GM12892 (cell line): Measurements from ENCODE around the gene OR52W1.
A peak's percentile ranks its signal among the peaks of the same experiment; 100 is the strongest.

Source experiments
- DNase-seq: peaks from one replicate; pipeline ENCODE4 v3.0.0; 2011; ENCODE audit not compliant: insufficient read length
- FAIRE-seq: peaks from 2 replicates; lab custom pipeline; 2011; peaks lifted over from hg19 to GRCh38; lab: Jason Lieb, UNC
- POLR2A ChIP-seq: IDR thresholded peaks from 2 replicates; pipeline ENCODE4 v1.6.1; 2011; ENCODE audit warnings: low read depth, low read length, control low read depth
- POLR2AphosphoS5 ChIP-seq: IDR thresholded peaks from 2 replicates; pipeline ENCODE4 v1.6.1; 2011; ENCODE audit warnings: low read depth, low read length, control low read depth
- TAF1 ChIP-seq: IDR thresholded peaks from 2 replicates; pipeline ENCODE4 v1.6.1; 2011; ENCODE audit warnings: low read depth, mild to moderate bottlenecking, control low read depth, low read length, borderline replicate concordance

Gene OR52W1

DNA sequence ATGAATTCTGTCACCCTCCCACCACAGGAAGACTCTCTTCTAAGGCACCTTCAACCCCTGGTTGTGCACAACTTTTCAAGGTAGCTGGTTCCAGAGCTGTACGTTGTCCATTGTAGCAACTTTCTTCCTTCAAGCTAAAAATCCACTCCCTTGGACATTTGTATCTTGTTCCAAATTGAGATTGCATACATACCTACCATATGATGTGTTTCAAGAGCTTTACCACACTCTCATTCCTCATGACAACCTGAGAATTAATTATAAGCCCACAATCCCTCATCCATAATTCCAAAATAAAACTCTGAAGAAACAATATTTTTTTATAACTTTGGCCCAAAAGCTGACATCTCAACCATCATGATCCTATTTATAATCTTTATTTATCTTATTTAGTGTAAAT lies 3.0 kb downstream of the OR52W1 start:
- DNase-seq (no peak), FAIRE-seq (no peak)
- TF ChIP-seq TAF1 (no peak), POLR2A (no peak), POLR2AphosphoS5 (no peak)

DNA sequence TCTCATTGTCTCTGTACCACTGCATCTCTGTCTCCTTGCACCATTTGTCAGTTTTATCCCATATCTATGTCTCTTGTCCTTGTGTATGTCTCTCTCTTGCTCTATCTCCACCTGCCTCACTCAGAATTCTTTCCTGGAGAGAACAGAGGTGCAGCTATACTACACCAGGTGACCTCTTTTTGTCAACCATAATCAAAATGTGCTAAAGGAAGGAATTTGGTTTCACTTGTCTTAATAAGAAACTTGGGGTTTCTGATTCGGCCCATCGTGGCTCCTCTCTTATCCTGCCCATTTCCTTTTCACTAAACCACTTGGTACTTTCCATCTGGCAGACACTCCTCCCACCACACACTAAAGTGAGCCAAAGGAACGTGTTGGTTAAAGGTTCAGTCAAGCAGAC lies 4.3 kb downstream of the OR52W1 start:
- DNase-seq, result no peak
- TF ChIP-seq POLR2A (no peak), POLR2AphosphoS5 (no peak), TAF1 (no peak)
- FAIRE-seq, result peak; percentile 90

DNA sequence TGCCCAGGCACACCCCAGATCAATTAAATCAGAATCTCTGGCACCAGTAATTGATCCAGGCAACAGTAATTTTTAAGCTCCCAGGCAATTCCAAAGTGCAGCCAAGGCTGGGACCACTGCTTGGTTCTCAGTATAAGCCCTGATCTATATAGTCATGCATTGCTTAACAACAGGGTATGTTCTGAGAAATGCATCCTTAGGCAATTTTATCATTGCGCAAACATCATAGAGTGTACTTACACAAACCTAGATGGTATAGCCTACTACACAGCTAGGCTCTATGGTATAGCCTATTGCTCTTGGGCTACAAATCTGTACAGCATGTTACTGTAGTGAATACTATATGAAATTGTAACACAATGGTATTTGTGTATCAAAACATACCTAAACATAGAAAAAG lies 5.7 kb downstream of the OR52W1 start:
- FAIRE-seq (no peak), DNase-seq (no peak)

DNA sequence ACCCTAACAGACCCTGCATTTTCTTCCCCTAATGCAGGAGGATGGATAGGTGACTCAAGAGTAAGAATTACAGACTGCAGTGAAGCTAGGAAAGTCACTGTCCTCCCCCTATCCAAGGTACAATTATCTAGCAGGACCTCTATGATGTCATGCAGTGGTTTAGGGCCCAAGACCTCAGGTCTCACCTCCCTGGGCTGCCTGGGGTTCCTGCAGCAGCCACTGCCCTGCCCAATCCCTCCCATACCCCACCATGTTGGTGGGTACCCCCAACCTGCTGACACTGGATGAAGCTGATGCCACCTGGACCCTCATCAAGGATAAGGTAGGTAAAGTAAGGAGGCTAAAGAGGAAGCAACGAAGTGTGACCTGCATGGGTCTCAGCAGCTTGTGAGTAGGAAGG lies 6.3 kb downstream of the OR52W1 start, which contains the start of gene C11orf42:
TSS of gene C11orf42 (plus strand) at position 192 of the 400 bp plus-strand sequence. CDS start at position 251, 59 bp downstream.
- no peak for TF ChIP-seq POLR2A
- TF ChIP-seq TAF1, result no peak
- no peak for TF ChIP-seq POLR2AphosphoS5
- FAIRE-seq (peak; percentile 24), DNase-seq (no peak)

More for the DNA sequence above, 5.7 kb downstream of the OR52W1 start:
- TF ChIP-seq POLR2AphosphoS5 (no peak), POLR2A (no peak), TAF1 (no peak)

DNA sequence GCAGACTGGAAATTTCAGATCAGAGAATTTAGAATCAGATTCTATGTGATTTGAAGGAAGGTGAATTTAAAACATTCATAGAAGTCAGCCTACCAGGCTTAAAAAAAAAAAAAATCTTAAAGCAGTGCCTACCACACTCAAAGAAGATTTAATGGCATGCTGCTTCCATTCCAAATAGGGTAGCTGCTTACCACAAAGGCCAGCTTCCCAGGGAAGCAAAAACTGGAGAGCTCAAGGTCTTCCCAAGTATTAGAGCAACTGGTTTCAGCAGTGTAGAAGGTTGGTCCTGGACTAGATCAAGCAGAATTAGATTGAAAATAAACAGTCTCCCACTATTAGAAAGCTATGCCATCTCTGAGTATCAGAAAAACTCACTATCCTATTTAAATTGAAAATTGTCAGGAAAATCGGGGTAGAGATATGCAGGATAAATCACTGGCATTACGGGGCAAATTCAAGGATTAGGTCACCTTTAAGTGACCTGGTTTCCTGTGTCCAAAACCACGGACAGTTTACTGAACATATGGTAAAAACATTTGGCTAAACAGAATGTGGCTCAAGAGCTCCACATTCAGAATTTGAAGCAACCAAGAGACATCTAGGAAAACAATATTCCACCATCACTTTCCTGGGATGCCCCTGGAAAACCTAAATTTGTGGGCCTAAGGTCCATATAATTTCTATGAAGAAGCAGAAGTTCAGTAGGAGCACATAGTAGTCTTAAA lies 7.6 kb downstream of the OR52W1 start:
- FAIRE-seq (no peak), DNase-seq (no peak)
- TF ChIP-seq TAF1 (no peak), POLR2AphosphoS5 (no peak), POLR2A (no peak)

DNA sequence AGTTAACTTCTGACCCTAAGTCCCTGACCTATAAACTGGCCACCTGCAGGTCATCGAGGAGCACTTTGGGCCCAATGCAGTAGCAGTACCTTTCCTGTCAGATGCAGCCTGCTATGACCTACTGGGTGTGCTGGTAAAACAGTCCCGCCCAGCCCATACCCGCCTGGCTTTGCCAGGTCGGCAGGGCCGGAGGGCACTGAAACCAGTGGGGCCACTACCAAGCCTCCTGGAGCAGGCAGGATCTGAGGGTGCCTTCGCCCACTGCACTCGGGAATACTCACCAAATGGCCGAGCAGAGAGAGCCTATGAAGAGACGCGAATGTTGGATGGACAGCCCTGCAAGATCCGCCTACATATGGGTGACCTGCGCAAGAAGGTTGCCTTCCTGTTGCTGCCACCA lies 10.8 kb downstream of the OR52W1 start:
- no peak for FAIRE-seq
- TF ChIP-seq POLR2AphosphoS5, result no peak
- TF ChIP-seq POLR2A, result no peak
- TF ChIP-seq TAF1, result no peak
- DNase-seq, result no peak

DNA sequence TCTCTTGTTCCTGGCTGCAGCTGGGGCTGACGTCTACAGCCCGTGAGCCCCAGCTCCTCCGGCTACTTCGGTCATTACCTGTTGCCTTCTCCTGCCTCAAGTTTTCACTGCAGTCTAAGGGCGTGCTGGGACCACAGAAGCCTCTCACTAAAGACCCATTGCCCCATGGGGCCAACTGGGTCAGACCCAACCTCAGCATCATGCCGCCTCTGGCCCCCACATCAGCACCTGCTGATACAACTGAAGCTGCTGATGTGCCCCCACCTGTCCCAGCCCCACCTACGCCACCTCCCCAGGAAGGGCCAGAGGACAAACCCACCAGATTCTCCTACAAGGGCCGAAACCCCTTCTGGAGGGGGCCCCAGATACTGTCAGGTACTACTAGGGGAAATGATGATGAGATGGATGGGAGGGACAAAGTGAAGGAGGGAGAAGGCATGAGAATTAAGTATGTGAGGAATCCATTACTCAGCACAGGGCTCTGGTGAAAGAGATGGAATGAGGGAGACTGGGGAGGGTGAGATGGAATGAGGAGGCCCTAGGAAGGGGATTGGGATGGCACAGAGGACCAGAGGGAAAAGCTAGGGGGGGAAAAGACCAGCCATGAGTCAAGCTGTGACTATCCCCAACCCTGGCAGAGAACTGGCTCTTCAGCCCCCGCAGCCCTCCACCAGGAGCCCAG lies 11.4 kb downstream of the OR52W1 start:
- DNase-seq (no peak), FAIRE-seq (no peak)
- TF ChIP-seq POLR2AphosphoS5 (no peak), TAF1 (no peak), POLR2A (no peak)

DNA sequence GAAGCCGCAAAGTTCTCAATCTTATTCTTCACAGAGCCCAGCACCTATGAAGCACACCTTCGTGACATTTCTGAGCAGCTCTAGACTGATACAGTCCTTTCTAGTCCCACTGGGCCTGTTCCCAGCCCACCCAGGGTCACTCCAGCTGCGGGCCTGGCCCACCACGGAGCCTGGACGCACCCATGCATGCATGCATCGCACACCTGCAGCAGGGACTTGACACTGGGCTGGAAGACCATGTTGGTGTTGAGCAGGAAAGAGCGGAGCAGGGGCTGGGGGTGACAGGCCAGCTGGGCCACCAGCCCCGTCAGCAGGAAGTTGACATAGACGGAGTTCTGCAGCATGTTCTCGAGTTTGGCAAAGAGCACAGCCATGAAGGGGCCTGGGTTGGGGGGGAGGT lies 15.5 kb downstream of the OR52W1 start:
- DNase-seq (no peak), FAIRE-seq (no peak)
- TF ChIP-seq POLR2A (no peak), TAF1 (no peak), POLR2AphosphoS5 (no peak)

DNA sequence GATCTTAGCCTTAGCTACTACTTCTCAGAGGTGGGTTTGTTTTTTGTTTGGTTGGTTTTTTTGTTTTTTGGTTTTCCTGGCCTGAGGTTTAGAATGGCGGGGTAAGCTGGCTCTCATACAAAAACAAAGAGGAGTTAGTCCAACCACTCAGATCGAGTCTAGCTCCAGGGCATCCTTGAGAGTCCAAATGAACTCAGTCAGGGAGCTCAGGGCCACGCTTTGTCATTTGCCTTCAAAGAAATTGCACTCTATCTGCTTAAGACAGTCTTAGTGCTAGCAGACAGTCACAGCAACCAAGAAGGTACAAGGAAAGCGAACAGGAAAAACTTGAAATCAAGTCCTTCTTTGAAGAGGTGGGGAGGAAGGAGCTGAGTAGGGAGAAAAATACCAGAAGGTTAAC lies 17.5 kb downstream of the OR52W1 start:
- DNase-seq, result no peak
- no peak for FAIRE-seq
- TF ChIP-seq POLR2A (no peak), TAF1 (no peak), POLR2AphosphoS5 (no peak)

DNA sequence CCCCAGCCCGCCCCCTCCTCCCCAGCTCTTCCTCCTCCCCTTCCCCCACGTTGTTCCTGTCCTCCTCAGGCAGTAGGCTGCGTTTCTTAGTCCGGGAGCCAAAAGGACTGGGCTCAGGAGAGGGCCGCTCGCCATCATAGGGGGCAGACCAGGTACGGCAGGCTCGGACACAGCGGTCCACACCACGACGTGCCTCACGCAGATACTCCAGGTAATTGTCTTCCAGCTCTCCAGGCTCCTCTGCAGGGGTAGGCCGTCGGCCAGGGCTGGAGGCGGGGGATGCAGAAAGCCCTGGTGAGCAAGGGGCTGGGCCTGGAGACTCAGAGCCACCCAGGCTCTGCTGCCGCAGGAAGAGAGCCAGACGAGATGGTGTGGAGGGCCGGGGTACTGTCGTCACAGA lies 18.7 kb downstream of the OR52W1 start:
- FAIRE-seq (no peak), DNase-seq (no peak)
- TF ChIP-seq TAF1 (no peak), POLR2AphosphoS5 (no peak), POLR2A (no peak)

DNA sequence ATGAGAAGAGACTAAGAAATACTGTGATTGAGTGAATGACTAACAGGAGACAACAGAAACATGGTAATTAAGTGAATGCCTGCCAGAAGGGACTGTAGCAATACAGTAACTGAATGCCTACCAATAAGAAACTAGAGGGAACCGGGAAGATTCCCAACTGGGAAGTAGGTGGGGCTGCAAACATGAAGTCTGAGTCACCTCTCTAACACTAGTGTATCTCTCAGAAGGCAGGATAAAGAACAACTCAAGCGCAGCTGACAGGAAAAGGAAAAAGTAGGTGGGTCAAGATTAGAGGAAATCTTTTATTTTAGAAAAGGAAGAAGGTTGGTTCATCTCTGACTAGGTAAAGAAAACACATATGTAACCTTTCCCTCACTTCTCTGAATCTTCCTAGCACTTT lies 20.3 kb downstream of the OR52W1 start:
- TF ChIP-seq POLR2A, result no peak
- TF ChIP-seq POLR2AphosphoS5, result no peak
- TF ChIP-seq TAF1, result no peak
- no peak for FAIRE-seq

More for the DNA sequence above, 20.3 kb downstream of the OR52W1 start:
- no peak for DNase-seq
